OCI-M2 (cell line): ENCODE data around the gene TMEFF2.

Source experiments
- DNase-seq: peaks from one replicate; lab custom pipeline; 2025; ENCODE audit not compliant: unreplicated experiment; lab: John Stamatoyannopoulos, UW

Gene TMEFF2

DNA sequence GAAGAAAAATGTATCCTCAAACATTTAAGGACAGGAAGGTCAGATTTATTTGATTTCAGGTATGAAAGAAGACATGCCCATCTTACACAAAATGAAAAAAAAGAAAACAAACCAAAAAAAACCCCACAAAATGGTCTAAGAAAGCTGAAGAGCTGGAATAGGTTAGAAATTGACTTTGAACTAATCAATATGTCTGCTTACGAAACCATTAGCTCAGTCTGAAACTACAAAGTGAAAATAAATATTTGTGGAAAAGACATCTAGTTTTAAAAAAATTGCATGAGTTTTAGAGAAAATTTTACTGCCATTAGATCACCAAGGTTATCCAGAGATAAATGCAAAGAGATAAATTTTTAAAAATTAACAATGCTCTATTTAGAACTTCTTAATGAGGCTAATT is 125.3 kb downstream of the TMEFF2 start:
- DNase-seq, result no peak

DNA sequence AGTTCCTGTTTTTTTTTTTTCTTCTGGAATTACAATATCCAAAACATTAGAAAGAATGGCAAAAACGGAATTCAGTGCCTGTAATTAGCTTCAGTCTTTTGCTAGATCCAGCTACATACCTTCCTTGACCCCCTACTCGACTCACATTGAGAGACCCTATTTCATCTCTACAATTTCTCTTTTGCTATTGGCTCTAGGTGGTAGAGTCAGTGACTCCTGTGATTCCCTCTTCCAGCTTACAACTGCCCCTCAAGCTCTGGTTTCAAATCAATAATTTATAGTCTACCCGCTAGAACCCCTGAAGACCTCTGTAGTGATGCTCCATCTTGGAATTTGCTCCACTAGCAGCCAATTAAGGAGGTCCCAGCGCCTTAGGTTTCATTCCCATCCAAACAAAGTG is 125.8 kb downstream of the TMEFF2 start:
- DNase-seq, result no peak

DNA sequence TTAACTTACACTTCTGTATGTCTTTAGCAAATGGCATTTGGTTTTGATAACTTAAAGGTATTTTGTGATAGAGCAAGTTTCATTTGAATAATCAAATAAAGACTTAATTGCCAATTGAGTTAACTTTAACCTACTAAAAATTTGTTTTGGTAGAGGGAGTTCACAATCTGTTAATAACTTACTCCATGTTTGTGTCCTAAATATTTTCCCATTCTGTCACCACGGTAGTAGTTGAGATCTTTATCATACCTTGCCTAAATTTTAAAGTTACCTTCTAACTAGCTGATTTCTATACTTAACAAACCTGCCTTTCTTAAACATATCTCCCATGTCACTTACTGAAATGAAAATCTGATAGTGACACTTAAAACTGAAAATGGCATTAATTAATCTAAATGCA is 127.1 kb downstream of the TMEFF2 start:
- DNase-seq, result no peak

DNA sequence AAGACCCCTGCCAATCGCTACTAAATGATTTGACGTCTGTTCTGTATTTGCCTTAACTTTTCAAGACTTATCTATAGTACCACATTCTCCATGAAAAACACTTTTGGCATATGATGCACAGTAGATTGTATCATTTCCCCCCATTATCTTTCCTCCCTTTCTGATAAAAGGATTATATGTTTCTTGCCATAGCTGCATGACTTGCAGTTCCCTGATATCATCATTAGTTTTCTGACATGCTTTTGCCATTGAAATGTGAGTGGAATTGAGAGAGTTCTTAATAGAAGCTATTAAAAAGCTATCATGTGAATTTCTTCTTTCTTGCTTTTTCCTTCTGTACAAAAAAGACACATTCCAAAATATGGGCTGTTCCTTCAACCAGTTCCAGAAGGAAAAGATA is 130.3 kb downstream of the TMEFF2 start:
- no peak for DNase-seq

DNA sequence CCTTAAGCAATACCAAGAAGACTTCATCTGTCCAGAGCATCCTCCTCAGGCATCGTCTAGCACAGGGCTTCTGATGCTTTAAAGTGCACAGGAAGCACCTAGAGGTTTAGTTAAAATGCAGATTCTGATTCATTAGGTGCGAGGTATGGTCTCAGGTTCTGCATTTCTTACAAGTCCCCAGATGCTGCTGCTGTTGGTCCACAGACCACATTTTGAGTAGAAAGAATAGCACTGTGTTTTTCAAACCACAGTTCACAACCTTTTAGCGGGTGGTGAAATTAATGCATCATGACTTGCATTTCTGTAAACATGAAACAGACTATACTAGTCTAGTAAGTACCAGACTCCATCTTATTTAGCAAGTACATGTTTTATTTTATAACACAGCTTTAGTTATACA is 134.6 kb downstream of the TMEFF2 start:
- no peak for DNase-seq

DNA sequence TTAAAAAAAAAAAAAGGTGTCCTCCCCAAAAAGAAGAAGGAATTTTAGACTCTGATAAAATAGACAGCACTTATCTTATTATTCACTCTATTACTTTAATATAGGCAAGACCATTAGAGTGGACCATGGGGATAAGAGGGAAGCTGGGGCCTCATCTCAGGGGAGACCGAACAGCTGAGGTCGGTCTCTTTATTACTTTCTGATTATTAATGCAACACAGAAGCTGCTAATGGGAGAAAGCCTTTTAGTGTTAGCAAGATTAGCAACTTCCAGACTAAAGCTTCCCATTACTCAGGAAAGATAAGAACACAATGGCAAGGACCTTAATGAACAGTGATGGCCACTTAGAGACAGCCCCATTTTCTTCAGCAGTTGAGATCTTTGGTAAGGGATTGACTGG is 135.5 kb downstream of the TMEFF2 start:
- no peak for DNase-seq

DNA sequence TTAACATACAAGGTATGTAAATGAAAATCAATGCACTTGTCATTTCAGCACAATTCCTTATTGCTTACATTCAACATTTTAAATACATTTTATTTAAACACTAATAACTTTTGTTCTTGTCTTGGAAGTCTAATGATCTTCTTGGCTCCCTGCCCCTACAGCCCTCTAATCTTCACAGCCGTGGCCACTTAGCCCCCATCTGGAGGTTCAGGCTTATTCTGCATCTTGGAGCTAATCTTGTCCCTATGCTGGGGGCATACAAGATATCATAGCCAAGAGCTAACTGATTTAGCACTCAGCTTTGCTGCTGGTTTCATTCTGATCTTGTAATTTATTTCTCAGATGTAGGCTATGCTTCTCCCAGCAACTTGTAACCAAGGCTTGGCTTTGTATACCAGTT is 140.8 kb downstream of the TMEFF2 start:
- DNase-seq, result no peak

DNA sequence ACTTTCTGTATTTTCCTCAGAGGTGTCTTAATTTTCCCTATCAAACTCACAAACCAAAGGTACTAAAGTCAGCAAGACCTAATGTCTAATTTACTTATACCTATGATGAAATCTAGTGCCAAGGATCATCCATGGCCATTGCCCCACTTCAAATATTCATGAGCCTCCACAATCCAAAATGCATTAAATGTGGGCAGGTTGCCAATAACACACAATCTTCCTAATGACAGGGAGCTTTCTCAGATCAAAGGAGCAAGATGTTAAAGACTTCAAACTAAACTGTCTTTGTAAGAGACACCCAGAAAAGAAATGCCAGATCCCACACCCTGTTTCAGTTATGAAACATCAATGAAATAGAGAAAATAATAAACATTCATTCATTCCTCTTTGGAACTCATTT is 143.2 kb downstream of the TMEFF2 start:
- DNase-seq, result no peak

DNA sequence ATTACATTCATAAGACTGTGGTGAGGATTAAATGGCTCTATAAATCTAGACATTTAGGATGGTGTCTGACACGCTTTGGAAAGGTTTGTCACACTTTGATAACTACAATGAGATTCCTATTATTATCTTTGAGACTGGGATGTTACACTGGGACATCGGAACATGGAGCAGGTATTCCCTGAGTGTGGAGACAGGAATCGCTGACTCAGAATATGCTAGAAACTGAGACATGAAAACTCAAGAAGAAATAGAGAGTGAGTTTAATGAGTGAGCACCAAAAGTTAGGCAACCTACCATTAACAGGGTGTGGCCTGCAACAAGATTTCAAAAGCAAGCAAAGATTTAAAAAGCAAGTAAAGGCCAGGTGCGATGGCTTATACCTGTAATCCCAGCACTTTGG is 145.4 kb downstream of the TMEFF2 start:
- DNase-seq, result no peak

DNA sequence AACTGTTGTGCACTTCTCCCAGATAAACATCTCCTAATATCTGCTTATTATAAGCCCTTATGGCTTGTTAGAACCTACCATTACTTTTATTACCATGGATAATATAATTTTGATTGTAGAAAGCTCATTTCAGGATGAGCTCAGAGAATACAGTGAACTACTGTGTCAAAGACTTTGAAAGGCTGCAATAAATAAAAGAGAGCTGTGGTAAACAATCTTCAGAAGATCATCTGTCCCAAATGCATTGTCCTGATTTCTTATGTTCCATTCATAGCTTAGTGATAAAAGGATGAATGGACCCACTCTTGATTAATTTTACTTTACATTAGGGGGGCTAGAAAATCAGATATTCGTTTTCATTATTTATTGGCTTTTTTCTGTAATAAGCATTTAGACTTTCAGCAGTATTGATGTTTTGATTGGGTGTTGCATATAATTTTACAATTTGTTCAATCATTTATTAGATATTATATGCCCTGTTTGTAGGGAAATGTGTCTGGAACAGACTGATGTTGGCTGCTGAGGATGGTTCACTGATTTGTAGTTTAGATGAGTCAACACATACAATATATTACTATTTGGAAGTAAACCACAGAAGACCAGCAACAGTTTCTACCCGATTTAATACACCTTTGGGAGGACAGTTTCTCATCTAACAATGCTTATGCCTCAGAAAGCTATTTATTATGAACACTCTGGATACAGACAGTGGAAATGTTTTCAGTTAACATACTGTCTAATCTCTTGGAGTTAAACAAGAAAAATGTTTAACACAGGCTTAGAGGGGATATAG is 147.2 kb downstream of the TMEFF2 start:
- DNase-seq, result no peak

DNA sequence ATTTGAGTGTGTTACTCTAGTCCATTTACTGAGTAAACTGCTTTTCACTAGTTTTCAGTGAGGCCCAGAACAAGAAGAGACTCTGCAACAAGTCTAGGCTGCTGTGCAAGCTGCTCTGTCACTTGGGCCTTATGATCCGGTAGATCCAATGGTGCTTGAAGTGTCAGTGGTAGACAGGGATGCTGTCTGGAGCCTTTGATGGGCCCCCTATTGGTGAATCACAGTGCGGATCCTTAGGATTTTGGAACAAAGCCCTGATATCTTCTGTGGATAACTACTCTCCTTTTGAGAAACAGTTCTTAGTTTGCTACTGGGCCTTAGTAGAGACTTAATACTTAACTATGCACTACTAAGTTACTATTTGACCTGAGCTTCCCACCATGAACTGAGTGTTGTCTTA is 150.2 kb downstream of the TMEFF2 start:
- no peak for DNase-seq

DNA sequence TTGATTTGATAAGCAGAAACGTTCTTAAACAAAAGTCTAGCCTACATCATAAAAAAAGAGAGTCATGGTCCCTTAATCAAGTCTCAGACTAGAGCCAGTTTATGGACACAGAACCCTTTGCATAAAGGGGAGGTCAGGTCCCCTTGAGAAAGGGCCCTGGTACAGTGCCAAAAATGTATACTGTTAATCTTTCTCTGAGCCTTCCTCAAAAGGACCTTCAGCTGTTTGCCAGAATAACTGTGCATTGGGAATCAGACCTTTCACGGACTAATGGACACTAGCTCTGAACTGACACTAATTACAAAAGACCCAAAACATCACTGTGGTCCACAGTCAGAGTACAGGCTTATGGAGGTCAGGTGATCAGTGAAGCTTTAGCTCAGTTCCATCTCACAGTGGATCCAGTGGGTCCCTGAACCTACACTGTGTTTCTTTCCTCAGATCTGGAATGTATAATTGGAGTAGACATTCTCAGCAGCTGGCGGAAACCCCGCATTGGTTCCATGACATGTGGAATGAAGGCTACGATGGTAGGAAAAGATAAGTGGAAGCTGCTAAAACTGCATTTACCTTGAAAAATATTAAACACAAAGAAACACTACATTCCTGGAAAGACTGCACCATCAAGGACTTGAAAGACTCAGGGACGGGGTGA is 151.4 kb downstream of the TMEFF2 start:
- DNase-seq, result no peak

DNA sequence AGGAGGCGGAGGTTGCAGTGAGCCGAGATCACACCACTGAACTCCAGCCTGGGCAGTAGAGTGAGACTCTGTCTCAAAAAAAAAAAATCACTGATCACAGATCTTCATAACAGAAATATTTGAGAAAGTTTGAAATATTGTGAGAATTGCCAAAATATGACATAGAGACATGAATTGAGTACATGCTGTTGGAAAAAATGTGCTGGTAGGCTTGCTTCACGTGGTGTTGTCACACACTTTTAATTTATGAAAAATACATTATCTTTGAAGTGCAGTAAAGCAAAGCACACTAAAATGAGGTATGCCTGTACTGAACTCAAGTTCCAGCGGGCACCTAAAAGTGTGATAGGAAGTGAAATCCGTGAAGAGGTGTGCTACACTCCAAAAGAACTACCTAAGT is 152.6 kb downstream of the TMEFF2 start:
- no peak for DNase-seq

DNA sequence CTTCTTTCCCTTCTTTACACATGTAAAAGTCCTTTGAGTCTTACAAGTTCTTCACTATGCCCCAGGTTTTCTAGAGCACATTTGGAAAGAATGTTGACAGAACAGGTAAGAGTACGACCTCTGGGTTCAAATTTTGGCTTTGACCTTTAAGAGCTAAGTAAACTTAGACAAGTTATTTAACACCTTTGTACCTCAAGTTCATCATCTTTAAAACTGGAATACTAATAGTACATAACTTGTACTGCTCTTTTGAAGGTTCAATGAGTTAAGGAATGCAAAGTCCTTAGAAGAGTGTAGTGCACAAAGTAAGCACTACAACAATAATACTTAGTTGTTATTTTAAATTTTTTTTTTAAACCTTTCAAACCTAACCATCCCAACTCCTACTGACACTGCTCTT is 156.6 kb downstream of the TMEFF2 start:
- DNase-seq, result no peak

DNA sequence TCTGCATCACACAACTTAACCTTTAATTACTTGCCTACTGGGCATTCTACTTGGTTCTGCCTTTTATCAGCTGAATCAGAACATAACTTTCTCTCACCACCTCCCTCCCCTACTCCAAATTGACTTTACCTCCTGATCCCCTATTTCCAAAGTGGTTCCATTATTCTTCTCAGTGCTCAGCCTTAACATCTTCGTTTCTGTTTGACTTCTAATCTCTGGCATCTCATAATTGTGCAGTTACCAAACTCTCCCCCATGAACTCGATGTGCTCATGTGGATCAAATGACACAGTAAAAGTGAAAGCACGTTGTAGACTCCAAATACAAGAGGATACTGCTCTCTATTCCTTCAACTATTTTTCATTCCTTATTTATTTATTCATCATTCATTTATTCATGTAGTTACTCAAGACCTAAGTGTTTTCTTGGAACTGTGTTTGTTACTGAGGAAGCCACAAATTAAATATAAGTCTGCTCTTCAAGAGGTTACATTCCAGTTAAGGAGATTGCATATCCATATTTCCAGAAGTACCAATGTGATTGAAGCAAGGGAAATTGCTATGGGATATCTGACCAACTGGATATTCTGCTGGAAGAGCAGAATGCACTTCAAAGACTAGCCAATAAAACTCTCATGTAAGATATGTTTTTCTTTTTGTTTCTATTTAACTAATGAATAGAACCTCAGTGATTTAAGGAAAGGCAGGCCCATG is 158.8 kb downstream of the TMEFF2 start:
- DNase-seq, result no peak

DNA sequence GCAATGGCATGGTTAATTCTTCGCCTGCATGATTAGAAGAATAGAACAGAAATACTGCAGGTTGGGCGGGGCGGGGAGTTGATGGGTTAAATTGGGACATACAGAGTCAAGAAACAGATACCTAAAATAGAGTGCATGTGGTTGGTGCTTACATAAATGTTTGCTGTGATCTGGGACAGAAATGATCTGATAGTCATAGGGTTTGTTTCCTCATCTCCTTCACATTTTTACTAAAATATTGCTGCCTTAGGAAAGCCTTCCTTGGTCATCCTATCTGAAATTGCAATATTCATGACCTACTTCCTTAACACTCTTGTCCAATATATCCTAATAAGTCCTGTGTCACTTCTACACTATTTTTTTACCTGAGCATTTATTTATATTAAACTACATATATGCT is 163.9 kb downstream of the TMEFF2 start:
- DNase-seq, result no peak

DNA sequence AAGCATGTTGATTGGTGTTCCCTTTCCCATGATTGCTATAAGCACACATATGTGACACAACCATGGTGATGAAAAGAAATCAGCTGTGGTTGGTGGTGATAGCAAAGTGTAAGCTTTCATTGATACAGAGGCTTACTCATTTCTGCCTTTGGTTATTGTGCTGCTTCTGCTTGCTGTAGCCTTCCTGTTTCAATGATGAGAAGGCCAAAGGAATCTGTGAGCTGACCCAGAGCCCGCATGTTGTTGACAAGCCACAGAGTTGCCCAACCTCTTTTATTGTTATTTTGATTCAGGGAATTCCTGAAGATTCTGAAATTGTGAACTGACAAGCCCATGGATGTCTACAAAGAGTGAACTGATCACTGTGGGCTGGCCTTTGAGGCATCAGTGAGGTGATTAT is 164.4 kb downstream of the TMEFF2 start:
- no peak for DNase-seq

DNA sequence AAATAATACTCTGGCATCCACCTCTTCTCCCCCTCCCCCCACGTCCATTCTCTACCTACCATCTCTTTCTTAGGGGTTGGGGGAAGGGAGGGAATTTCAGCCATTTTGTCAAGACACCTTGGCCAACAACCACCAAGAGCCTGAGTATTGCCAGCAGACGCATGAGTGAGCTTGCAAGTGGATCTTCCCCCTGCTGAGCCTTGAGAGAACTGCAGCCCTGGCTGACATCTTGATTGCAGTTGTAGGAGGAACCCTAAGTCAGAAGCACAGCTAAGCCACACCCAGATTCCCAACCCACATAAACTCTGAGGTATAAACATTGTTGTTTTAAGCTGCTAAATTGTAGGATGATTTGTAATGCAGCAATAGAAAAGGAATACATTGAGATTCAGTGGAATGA is 165.6 kb downstream of the TMEFF2 start:
- DNase-seq, result no peak

DNA sequence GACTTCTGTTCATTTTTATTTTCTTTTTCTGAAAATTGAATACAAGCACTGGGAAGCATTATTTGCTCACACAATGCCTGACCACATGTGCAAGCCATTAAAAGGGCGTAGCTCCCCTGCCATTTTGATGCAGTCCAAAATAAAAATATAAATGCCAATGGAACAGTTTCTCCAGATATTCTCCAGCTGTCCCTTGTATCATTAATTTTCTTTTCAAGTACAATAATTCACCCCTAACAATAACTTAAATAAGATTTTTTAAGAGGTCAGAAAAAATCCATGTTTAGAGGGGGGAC is 168.0 kb downstream of the TMEFF2 start:
- no peak for DNase-seq

DNA sequence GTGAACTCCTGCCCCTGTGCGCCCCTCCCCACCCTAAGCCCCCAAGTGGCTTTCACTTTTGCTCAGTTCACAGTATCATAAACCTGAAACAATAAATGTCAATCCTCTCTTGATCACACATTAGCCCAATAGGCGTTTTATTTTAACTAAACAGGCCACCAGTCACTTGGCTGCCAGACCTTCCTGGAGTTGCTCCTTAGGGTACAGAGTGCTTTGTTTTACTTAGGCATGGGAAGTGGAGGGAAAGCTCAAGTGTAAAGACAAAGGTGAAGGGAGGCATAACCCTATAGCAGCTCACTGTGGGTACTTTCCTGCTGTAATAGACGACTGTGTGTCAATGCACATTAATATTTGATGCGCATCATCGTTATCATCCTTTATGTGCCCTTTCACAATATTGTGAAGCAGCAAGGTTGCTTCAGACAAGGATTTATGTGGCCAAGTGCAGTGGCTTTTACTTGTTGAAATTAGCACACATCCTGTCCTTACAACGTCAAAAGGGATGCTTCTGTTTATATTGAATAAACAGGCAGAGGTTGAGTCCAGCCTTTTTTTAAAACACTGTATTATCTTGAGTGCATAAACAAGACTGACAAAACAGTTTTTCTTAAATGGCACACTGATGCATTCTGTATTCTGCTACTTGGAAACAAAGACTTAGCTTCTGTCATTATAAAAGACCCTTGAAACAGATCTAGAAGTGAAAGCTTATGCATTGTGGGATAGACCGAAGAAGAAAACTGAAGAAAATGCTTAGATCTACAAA is 168.5 kb downstream of the TMEFF2 start:
- DNase-seq, result no peak

DNA sequence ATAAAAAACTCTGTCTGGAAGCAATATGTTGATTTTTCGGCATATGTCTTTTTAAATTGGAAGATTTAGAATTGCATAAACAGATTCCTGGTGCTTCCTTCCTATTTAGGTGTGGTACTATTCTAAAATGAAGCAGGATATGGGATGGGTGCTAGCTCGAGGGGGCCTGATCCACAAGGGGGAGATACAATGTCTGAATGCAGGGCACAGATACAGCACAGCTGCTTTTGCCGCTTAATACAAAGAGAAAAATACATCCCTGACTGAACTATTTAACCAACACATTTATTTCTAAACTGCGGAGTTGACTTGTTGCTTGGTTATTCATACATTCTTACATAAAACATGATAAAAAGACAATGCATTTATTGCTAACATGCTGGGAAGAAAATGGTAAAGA is 169.1 kb downstream of the TMEFF2 start:
- no peak for DNase-seq

DNA sequence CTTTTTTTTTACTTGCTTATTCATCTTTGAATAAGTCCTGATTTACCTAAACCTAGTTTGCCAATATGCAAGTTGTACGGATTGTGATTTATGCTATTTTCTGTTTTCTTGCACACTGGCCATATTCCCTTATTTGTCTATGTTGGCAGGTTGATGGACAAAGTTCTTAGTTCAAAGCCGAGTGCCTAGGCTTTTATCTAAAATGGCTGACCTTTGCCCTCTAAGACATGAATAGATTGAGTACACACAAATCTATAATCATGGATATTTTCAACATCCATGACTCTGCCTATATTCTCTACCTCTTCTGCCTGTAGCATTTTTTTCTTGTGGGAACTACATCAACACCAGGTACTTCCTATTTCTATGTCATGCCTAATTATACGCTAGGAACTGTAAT is 171.7 kb downstream of the TMEFF2 start:
- no peak for DNase-seq
